Ishikawa (cell line): ENCODE data around the gene MYNN.

Experiments
- CEBPB ChIP-seq: IDR thresholded peaks from 2 replicates; pipeline ENCODE4 v1.6.1; 2012
- CREB1 ChIP-seq: IDR thresholded peaks from 2 replicates; pipeline ENCODE4 v1.6.1; 2012; ENCODE audit warnings: low read depth
- EGR1 ChIP-seq: IDR thresholded peaks from 2 replicates; pipeline ENCODE4 v1.6.1; 2012
- EP300 ChIP-seq: IDR thresholded peaks from 2 replicates; pipeline ENCODE4 v1.6.1; 2012; ENCODE audit warnings: borderline replicate concordance
- FOXM1 ChIP-seq: IDR thresholded peaks from 2 replicates; pipeline ENCODE4 v1.6.1; 2012; ENCODE audit warnings: low read depth, borderline replicate concordance
- MAX ChIP-seq: IDR thresholded peaks from 2 replicates; pipeline ENCODE4 v1.6.1; 2012
- NFIC ChIP-seq: IDR thresholded peaks from 2 replicates; pipeline ENCODE4 v1.6.1; 2012
- RAD21 ChIP-seq: IDR thresholded peaks from 2 replicates; pipeline ENCODE4 v1.6.1; 2012; ENCODE audit warnings: low read depth
- REST ChIP-seq: IDR thresholded peaks from 2 replicates; pipeline ENCODE4 v1.6.1; 2012; ENCODE audit warnings: low read depth, mild to moderate bottlenecking
- TAF1 ChIP-seq: IDR thresholded peaks from 2 replicates; pipeline ENCODE4 v1.6.1; 2012; ENCODE audit warnings: low read depth, mild to moderate bottlenecking
- TCF12 ChIP-seq: IDR thresholded peaks from 2 replicates; pipeline ENCODE4 v1.6.1; 2012; ENCODE audit warnings: low read depth
- TEAD4 ChIP-seq: IDR thresholded peaks from 2 replicates; pipeline ENCODE4 v1.6.1; 2012
- USF1 ChIP-seq: IDR thresholded peaks from 2 replicates; pipeline ENCODE4 v1.6.1; 2012
- YY1 ChIP-seq: IDR thresholded peaks from 2 replicates; pipeline ENCODE4 v1.6.1; 2012; ENCODE audit warnings: low read depth
- ZBTB7A ChIP-seq: IDR thresholded peaks from 2 replicates; pipeline ENCODE4 v1.6.1; 2012; ENCODE audit warnings: low read depth

Gene MYNN

GRCh38 chr3:169759256-169759655 lies 13.9 kb upstream of the MYNN start:
- TF ChIP-seq CEBPB (no peak), USF1 (no peak), EGR1 (no peak), NFIC (no peak), REST (no peak), MAX (no peak), RAD21 (no peak), TAF1 (no peak), FOXM1 (no peak), YY1 (no peak), TEAD4 (no peak), EP300 (no peak), ZBTB7A (no peak), CREB1 (no peak)

- TF ChIP-seq YY1 (no peak), TCF12 (0 out of 2 replicates have a peak, but pooled peaks have one; percentile 34), REST (no peak), TEAD4 (peak; percentile 64), CEBPB (no peak), USF1 (peak; percentile 52), TAF1 (no peak), FOXM1 (no peak), RAD21 (no peak), NFIC (peak; percentile 54), EGR1 (no peak), CREB1 (no peak), ZBTB7A (no peak), MAX (peak; percentile 46; the same call in 1 of the 2 replicates), EP300 (no peak)
These were observed 12.7 kb upstream of the MYNN start for GRCh38 chr3:169760479-169760878.

GRCh38 chr3:169764312-169764881 lies 8.8 kb upstream of the MYNN start:
- TF ChIP-seq MAX (no peak; the same call in 1 of the 2 replicates), RAD21 (no peak), REST (no peak), TAF1 (no peak), CREB1 (no peak), FOXM1 (no peak), TEAD4 (no peak), CEBPB (no peak), TCF12 (peak; percentile 30; the same call in 1 of the 2 replicates), USF1 (no peak), ZBTB7A (peak; percentile 61; the same call in 1 of the 2 replicates), EGR1 (no peak), NFIC (no peak), EP300 (no peak)
